Measurements from ENCODE around the gene USP37.
"Not testable (repeated sequence)": the region's sequence is repeated elsewhere in the genome, so short reads cannot be mapped to it uniquely, and the experiment has no call there.

USP37 gene

DNA sequence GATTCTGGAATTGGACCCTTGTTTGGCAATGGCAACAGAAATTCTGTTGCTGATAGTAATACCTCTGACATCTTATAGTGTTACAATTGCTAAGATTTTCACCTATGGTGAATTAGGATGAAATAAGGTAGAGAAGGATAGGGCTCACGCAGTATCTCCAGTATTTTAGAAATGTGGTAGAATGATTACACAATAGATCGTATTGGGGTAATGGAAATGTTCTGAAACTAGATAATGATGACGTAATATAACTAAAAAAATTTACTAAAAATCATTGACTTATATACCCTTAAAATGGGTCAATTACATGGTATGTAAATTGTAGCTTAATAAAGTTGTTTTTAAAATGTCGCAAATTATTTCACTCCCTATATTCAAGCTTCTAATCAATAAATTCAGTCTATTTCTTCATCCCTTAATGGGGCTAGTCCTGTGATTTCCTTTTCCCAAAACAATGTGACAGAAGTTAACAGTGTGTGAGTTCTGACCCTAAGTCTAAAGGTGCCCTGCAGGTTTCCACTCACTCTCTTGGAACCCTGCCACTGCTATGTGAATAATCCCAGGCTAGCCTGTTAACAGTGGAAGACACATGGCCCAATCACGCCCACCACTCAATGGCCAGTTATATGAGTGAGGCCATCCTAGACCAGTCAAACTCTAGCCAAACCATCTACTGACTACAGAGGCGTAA is 31.2 kb downstream of the USP37 start:
- ATAC-seq (replicated peaks): no peak
- H3K4me1 Mint-ChIP-seq (ENCODE audit: low read depth in 2 of 2): peaks cover 3 to 7% of the 10 kb centered on the region in 2 donors
- H3K4me3 Mint-ChIP-seq: no peak overlapping the region
- no peak for DNase-seq
- H3K27ac Mint-ChIP-seq: no peak overlapping the region
- H3K36me3 Mint-ChIP-seq (ENCODE audit: insufficient read depth): peaks cover 22% of the 10 kb centered on the region
- no peaks in the 10 kb centered on the region for H3K9me3 Mint-ChIP-seq
- H3K27me3 Mint-ChIP-seq: no peaks in the 10 kb centered on the region

DNA sequence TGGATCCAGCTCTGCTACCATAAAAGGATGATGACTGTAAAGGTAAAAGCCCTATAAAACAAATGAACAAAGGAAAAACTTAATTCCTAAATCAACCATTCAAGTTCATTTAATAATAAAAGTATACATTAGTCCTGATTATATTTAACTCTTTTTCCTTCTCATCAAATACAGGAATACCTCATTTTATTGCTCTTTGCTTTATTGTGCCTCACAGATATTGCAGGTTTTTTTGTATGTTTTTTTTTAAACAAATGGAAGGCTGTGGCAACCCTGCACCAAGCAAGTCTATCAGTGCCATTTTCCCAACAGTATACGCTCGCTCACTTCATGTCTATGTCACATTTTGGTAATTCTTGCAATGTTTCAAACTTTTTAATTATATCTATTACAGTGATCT is 38.2 kb downstream of the USP37 start:
- Mint-ChIP-seq H3K27ac (no peak overlapping the region), H3K4me1 (ENCODE audit: low read depth in 2 of 2) (no peaks in the 10 kb centered on the region), H3K4me3 (no peak overlapping the region), H3K9me3 (no peaks in the 10 kb centered on the region), H3K27me3 (no peaks in the 10 kb centered on the region), H3K36me3 (ENCODE audit: insufficient read depth) (peaks cover 56% of the 10 kb centered on the region)
- DNase-seq (no peak), ATAC-seq (replicated peaks) (no peak)

DNA sequence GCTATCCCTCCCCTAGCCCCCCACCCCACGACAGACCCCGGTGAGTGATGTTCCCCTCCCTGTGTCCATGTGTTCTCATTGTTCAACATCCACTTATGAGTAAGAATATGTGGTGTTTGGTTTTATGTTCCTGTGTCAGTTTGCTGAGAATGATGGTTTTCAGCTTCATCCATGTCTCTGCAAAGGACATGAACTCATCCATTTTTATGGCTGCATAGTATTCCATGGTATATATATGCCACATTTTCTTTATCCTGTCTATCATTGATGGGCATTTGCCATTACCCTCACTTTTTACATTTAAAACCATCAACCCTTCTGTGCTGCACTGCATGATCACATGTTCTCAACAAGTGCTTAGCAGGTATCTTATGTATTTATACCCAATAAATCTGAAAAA is 39.7 kb downstream of the USP37 start:
- H3K4me3 Mint-ChIP-seq; ATAC-seq (replicated peaks); DNase-seq; H3K4me1 Mint-ChIP-seq (ENCODE audit: low read depth in 2 of 2); H3K27ac Mint-ChIP-seq; H3K27me3 Mint-ChIP-seq; H3K9me3 Mint-ChIP-seq: not testable (repeated sequence)
- H3K36me3 Mint-ChIP-seq (ENCODE audit: insufficient read depth): peaks cover 56% of the 10 kb centered on the region

GRCh38 chr2:218523651-218524050 is 44.5 kb downstream of the USP37 start:
- no peaks in the 10 kb centered on the region for H3K27me3 Mint-ChIP-seq
- H3K4me1 Mint-ChIP-seq (ENCODE audit: low read depth in 2 of 2): no peaks in the 10 kb centered on the region
- no peak for DNase-seq
- no peaks in the 10 kb centered on the region for H3K9me3 Mint-ChIP-seq
- peaks cover 29% of the 10 kb centered on the region for H3K36me3 Mint-ChIP-seq (ENCODE audit: insufficient read depth)
- no peak overlapping the region for H3K27ac Mint-ChIP-seq
- H3K4me3 Mint-ChIP-seq: no peak overlapping the region
- ATAC-seq (replicated peaks): no peak

DNA sequence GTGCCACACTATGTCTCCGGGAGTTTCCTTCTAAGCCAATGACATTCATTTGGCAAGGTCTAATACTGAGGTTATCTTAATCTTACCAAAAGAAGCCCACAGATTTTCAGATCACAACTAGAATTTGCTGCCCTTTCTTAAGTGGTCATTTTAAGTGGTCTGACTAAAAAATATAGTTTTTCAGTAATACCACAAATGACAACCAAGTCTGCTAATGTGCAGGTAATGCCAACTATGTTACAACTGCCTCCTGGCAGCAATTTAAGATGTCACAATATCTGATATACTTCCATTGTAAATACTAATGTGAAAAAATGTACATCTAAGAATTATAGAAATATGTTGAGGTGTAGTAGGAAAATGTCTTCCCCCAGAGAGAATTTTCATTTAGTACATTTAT is 49.3 kb downstream of the USP37 start:
- no peaks in the 10 kb centered on the region for H3K9me3 Mint-ChIP-seq
- peaks cover 0 to 7% of the 10 kb centered on the region in 2 donors for H3K4me1 Mint-ChIP-seq (ENCODE audit: low read depth in 2 of 2)
- H3K27me3 Mint-ChIP-seq: no peaks in the 10 kb centered on the region
- DNase-seq (no peak), ATAC-seq (replicated peaks) (no peak)
- H3K36me3 Mint-ChIP-seq (ENCODE audit: insufficient read depth): peaks cover 3% of the 10 kb centered on the region
- H3K27ac Mint-ChIP-seq: no peak overlapping the region
- no peak overlapping the region for H3K4me3 Mint-ChIP-seq

DNA sequence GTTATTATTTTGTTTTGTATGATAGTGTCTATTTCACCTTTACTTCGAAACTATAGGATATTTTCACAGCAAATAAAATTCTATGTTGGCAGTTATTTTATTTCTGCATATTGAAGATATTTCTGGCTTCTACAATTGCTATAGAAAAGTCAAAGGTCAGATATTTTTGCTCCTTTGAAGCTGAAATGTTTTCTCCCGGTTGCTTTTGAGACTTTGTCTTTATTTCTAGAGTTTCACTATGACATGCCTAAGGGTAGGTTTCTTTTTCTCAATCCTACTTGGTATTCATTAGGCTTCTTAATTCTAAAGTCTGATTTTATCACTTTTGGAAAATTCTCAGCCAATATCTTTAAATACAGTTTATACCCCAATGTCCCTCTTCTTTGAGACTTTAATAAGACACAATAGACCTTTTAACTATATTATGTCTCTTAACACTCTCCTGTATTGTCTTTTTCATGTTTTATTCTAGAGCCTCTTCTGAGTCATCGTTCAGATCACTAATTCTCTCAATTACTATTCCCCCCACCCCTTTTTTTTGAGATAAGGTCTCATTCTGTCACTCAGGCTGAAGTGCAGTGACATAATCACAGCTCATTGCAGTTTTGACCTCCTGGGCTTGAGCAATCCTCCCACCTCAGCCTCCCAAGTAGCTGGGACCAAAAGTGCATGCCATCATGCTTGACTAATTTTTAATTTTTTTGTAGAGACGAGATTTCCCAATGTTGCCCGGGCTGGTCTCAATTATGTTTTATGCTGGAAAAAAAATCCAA is 50.5 kb downstream of the USP37 start:
- ATAC-seq (replicated peaks): no peak
- Mint-ChIP-seq H3K9me3 (no peaks in the 10 kb centered on the region), H3K4me3 (no peak overlapping the region), H3K27ac (peak overlapping the region; percentile 36 to 47), H3K36me3 (ENCODE audit: insufficient read depth) (peaks cover 3% of the 10 kb centered on the region), H3K4me1 (ENCODE audit: low read depth in 2 of 2) (peaks cover 0 to 7% of the 10 kb centered on the region in 2 donors), H3K27me3 (no peaks in the 10 kb centered on the region)
- DNase-seq: no peak

- Mint-ChIP-seq H3K27ac (no peak overlapping the region), H3K27me3 (no peaks in the 10 kb centered on the region), H3K36me3 (ENCODE audit: insufficient read depth) (peaks cover 3% of the 10 kb centered on the region), H3K4me3 (no peak overlapping the region), H3K4me1 (ENCODE audit: low read depth in 2 of 2) (peaks cover 0 to 7% of the 10 kb centered on the region in 2 donors), H3K9me3 (no peaks in the 10 kb centered on the region)
- DNase-seq (peak; percentile 4 to 11 (median 8)), ATAC-seq (replicated peaks) (peak; percentile 76)
Observed at GRCh38 chr2:218516614-218517013, 51.5 kb downstream of the USP37 start.

- DNase-seq (no peak), ATAC-seq (replicated peaks) (no peak)
- Mint-ChIP-seq H3K27ac (no peak overlapping the region), H3K4me3 (no peak overlapping the region), H3K4me1 (ENCODE audit: low read depth in 2 of 2) (peaks cover 0 to 7% of the 10 kb centered on the region in 2 donors), H3K36me3 (ENCODE audit: insufficient read depth) (peaks cover 15% of the 10 kb centered on the region), H3K9me3 (no peaks in the 10 kb centered on the region), H3K27me3 (no peaks in the 10 kb centered on the region)
Observed at GRCh38 chr2:218513676-218514075, 54.5 kb downstream of the USP37 start.

GRCh38 chr2:218508299-218508698 is 59.9 kb downstream of the USP37 start:
- ATAC-seq (replicated peaks): no peak
- peaks cover 33% of the 10 kb centered on the region for H3K36me3 Mint-ChIP-seq (ENCODE audit: insufficient read depth)

GRCh38 chr2:218505754-218506371 is 62.3 kb downstream of the USP37 start:
- no peak overlapping the region for H3K4me3 Mint-ChIP-seq
- H3K36me3 Mint-ChIP-seq (ENCODE audit: insufficient read depth): peaks cover 37% of the 10 kb centered on the region
- DNase-seq: no peak
- ATAC-seq (replicated peaks): no peak
- H3K4me1 Mint-ChIP-seq (ENCODE audit: low read depth in 2 of 2): peaks cover 0 to 3% of the 10 kb centered on the region in 2 donors
- H3K9me3 Mint-ChIP-seq: no peaks in the 10 kb centered on the region
- no peak overlapping the region for H3K27ac Mint-ChIP-seq
- no peaks in the 10 kb centered on the region for H3K27me3 Mint-ChIP-seq

More at GRCh38 chr2:218508299-218508698, 59.9 kb downstream of the USP37 start:
- H3K4me1 Mint-ChIP-seq (ENCODE audit: low read depth in 2 of 2): no peaks in the 10 kb centered on the region
- no peaks in the 10 kb centered on the region for H3K27me3 Mint-ChIP-seq
- H3K4me3 Mint-ChIP-seq: no peak overlapping the region
- H3K9me3 Mint-ChIP-seq: no peaks in the 10 kb centered on the region
- peak overlapping the region in 1 of 2 donors; percentile 1 for H3K27ac Mint-ChIP-seq
- DNase-seq: no peak

- H3K36me3 Mint-ChIP-seq (ENCODE audit: insufficient read depth): peaks cover 37% of the 10 kb centered on the region
- no peaks in the 10 kb centered on the region for H3K27me3 Mint-ChIP-seq
- no peak overlapping the region for H3K4me3 Mint-ChIP-seq
- peak overlapping the region; percentile 4 to 5 for H3K27ac Mint-ChIP-seq
- ATAC-seq (replicated peaks) (no peak), DNase-seq (no peak)
- peaks cover 0 to 3% of the 10 kb centered on the region in 2 donors for H3K4me1 Mint-ChIP-seq (ENCODE audit: low read depth in 2 of 2)
- no peaks in the 10 kb centered on the region for H3K9me3 Mint-ChIP-seq
Observed at GRCh38 chr2:218501665-218502064, 66.5 kb downstream of the USP37 start.

DNA sequence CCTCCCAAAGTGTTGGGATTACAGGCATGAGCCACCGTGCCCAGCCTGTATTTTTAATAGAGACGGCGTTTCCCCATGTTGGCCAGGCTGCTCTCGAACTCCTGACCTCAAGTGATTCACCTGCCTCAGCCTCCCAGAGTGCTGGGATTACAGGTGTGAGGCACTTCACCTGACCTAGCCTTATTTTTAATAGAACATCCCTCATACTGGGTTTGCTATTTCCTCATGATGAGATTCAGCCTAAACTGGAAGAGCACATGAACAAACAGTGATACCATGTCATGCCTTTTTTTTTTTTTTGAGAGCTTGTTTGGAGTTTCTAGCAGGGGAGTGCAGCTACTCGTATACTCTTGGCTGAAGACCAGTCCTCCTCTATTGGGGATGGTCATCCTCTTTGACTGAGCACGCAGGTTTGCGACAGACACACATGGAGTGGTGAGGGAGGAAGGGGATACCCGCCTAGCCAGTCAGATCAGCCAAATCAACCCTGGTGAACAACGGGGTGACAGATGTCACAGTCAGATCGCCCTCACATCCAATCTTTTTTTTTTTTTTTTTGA is 67.6 kb downstream of the USP37 start:
- H3K4me1 Mint-ChIP-seq (ENCODE audit: low read depth in 2 of 2): peaks cover 0 to 3% of the 10 kb centered on the region in 2 donors
- H3K4me3 Mint-ChIP-seq: no peak overlapping the region
- H3K27me3 Mint-ChIP-seq: no peaks in the 10 kb centered on the region
- peak overlapping the region; percentile 4 to 42 for H3K27ac Mint-ChIP-seq
- peaks cover 36% of the 10 kb centered on the region for H3K36me3 Mint-ChIP-seq (ENCODE audit: insufficient read depth)
- no peaks in the 10 kb centered on the region for H3K9me3 Mint-ChIP-seq
- DNase-seq (no peak), ATAC-seq (replicated peaks) (no peak)

GRCh38 chr2:218485986-218486667 is 82.0 kb downstream of the USP37 start:
- peaks cover 1 to 3% of the 10 kb centered on the region in 2 donors for H3K4me1 Mint-ChIP-seq (ENCODE audit: low read depth in 2 of 2)
- peaks cover 44% of the 10 kb centered on the region for H3K36me3 Mint-ChIP-seq (ENCODE audit: insufficient read depth)
- no peak for ATAC-seq (replicated peaks)
- H3K27me3 Mint-ChIP-seq: no peaks in the 10 kb centered on the region
- H3K27ac Mint-ChIP-seq: no peak overlapping the region
- DNase-seq: no peak
- no peaks in the 10 kb centered on the region for H3K9me3 Mint-ChIP-seq
- no peak overlapping the region for H3K4me3 Mint-ChIP-seq
